Stimulated activated CD8-positive, alpha-beta memory T cell treated with anti-CD3 and anti-CD28 coated beads, Interleukin-4, amount 100 ng/mL, for 48 hours (primary cell): ENCODE results near the gene STX18.
"Not testable (repeated sequence)": the region's sequence is repeated elsewhere in the genome, so short reads cannot be mapped to it uniquely, and the experiment has no call there.

Experiments
- DNase-seq: peaks from one replicate; pipeline ENCODE4 v3.0.0-alpha.2; 2020

Gene STX18

DNA sequence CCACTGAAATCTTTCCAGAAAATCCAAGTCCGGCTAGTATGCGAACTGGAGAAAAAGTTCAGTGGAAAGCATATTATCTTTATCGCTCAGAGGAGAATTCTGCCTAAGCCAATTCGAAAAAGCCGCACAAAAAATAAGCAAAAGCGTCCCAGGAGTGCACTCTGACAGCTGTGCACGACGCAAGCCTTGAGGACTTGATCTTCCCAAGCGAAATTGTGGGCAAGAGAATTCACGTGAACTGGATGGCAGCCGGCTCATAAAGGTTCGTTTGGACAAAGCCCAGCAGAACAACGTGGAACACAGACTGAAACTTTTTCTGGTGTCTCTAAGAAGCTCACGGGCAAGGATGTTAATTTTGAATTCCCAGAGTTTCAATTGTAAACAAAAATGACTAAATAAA is 34.4 kb downstream of the STX18 start:
- no peak for DNase-seq

DNA sequence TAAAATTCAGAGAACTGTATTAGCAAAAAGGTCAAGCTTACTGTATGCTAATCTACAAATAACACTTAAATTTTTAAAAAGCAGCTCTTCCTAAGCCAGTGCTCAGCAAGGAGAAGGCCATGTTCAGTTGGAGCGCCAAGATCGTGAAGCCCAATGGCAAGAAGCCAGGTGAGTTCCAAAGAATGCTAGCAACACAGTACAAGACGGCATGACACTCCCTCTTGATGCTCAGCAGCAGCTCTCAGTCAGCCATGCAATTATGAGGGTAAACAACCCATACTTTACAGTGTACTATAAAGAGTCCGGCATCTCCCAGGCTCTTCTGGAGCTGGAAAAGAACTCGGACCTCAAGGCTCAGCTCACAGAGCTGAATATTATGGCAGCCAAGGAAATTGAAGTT is 34.9 kb downstream of the STX18 start:
- no peak for DNase-seq

DNA sequence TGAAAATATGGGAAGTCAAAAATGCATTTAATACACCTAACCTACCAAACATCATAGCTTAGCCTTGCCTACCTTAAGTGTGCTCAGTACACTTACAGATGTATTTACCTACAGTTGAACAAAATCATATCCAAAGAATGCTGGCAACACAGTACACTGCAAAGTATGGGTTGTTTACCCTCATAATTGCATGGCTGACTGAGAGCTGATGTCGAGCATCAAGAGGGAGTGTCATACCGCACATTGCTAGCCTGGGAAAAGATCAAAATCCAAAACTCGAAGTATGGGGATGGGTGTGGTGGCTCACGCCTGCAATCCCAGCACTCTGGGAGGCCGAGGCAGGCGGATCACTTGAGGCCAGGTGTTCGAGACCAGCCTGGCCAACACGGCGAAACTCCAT is 36.6 kb downstream of the STX18 start:
- DNase-seq, result not testable (repeated sequence)

DNA sequence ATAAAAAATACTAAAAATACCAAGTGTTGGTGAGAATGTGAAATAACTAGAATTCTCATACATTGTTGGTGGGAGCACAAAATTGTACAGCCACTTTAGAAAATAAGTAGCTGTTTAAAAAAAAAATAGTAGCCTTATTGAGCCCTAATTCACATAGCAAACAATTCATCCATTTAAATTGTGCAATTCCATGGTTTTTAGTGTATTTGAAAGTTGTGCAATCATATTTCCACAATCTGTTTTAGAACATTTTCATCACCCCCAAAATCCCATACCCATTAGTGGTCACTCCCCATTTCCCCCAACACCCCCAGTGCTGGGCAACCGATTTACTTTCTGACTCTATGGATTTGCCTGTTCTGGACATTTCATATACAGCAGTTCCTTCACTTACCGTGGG is 37.1 kb downstream of the STX18 start:
- DNase-seq, result no peak

DNA sequence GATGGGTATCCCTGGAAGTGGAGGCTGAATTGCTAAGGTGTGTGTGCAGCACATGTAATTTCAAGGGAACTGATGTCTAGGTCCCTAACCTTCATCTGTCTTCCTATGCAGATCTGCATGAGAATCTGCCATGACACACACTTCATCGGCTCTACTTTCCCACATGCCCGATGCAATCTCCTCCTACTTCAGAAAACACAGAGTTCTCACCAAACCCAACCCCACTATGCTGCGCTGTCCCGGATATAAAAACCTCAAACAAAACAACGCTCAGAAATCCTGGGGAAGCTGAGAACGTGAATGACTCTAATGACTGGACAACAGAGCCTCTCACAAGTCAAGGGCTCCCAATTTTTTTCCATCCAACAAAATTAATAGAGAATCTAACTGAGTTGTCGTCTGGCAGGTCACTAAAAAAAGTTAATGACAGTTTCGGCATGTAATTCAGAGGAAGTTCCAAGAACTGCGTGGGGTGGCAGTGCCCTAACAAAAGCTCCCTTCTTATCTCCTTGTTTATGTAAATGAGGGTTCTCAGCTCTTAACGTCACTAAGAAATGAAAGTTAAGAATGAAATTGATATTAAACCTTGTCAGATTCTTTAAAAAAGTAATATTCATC is 39.0 kb downstream of the STX18 start:
- DNase-seq, result peak; percentile 48

DNA sequence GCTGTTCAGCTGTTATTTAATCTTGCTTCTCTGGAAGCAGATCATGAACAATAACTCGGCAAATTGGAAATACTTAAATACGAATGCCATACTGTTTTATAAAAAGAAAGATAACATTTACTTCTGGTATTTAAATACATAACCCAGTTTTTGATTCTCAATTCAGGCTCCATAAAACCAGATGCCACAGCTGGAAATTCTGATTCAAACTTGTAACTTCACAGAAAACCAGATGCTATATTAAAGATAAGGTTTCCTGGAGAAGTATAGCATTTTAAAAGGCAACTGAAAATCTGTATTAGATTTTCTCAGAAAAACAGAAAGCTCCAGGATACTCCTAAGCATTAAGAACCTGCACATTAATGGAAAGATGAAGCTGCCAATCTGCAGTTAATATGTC is 40.2 kb downstream of the STX18 start:
- no peak for DNase-seq

DNA sequence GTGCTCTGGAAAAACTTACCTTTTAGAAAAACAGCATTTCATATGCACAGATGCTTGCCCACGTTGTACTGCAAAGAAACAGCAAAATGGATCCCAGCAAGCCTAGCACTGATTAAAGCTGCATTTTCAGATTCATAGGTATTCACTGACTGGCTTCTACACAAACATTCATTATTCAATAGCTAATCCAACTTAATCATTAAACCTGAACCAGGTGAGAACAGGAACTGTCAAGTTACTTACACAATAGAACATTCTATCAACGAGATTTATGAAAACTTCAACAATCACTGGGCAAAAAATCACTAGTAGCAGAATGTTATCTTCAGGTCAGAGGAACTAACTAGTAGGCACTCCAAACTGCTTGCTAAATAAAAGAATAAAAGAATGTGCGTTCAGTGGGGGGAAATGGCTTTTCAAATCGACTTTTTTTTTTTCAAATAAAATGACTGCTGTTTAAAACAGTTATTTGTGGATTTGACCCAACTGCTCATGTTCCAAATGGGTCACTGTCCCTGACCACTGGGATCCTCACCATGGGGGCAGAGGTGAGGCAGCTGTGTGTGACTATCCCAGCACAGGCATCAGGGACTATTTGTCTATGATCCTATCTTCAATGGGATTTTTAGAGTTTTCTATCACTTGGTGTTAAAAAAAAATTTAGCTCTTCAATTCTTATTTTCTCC is 42.3 kb downstream of the STX18 start:
- DNase-seq, result no peak

DNA sequence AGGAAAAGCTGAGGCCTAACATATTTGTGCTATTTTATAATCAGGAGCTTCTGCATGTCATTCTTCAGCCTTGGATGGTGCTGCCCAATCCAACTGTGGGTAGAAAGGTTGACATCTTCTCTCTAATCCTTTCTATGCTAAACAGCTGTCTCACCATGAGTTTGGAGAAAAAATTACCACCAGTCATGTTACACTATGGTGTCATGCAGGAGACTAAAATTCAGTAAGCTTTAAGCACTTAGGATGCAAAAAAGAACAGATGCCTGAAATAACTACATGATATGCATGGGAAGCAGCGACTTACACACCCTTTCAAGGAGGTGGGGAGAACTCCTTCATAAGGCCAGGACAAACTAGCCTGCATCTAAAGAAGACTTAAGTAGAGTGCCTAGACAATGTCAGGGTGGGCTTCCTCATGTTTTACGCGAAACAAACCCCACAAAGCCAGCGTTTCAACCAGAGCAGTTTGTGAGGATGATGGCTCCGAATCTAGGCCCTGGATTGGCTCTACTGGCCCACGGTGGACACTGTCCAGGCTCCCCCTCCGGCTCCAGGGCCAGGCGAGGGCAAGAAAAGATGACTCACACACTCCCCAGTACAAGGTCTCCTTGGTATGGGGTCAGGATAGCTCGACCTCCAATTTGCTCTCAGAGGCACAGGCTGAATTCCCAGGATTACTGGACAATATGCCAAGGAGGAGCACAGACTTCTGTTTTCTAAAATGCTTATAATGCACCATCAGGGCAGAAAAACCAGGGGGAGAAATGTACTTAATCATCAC is 45.1 kb downstream of the STX18 start:
- DNase-seq, result no peak

DNA sequence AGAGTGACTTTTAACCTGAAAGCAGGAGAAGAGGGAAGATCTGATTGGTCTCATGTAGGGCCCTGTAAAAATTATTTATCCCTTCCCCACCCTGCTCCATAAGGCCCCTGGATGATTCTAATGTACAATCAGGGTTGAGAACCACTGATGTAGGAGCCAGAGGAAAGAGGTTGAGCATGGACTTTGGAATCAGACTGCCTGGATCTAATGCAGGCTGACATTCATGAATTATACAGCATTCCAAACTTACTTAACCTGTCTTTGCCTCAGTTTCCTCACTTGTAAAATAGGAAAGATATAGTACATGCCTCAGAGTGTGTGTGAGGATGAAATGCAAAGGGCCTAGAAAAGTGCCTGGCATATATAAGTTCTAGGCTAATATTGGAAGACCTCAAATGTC is 47.0 kb downstream of the STX18 start:
- no peak for DNase-seq

DNA sequence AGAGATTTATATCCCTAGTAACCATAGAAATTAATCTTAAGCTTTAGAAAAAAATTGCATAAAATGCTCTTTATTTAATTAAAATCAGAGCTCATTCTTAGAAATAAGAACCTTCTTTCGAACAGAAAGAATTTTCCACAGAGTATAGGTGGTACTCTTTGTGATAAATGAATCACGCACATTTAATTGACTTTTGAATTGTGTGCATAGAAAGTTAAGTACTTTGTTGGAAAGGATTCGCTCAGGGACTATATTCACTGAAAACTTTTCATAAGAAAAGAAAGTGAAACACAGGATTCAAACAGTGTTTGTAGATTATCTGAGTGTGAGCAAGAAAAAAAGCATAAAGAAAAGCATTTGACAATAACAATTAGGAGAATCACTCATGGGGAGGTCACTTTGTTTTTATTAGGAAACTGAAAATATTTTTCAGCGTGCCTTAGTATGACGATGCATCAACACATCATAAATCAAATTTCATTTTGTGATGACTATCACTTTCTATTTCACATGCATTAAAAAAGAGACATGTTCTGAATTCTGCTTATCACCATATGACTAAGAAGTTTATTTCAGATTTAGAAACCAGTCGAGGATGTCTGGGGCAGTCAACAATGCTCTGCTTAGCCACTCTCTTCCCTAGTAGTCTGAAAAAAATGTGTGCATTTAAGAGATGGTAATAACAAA is 49.5 kb downstream of the STX18 start:
- DNase-seq, result no peak

DNA sequence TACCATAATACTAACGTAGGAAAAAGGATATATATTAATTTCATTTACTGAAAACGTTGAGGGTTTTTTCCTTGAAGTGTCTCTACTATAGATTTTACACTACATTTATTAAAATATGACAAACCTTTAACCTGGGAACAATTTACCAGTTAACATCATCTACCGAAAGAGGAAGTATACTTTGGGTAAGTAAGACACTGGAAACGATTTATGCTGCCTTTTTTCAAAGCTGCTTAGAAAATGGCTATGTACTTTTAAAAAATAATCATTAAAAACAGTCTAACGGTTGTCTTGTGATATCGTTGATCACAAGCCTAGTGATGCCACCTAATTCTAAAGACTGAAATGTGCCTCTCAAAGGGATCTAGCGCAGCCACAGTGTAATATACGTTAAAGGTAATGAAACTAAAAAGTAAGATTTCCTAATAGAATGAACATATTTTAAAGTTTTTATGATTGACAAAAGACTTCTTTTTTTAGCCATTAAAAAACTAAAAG is 50.4 kb downstream of the STX18 start:
- no peak for DNase-seq

DNA sequence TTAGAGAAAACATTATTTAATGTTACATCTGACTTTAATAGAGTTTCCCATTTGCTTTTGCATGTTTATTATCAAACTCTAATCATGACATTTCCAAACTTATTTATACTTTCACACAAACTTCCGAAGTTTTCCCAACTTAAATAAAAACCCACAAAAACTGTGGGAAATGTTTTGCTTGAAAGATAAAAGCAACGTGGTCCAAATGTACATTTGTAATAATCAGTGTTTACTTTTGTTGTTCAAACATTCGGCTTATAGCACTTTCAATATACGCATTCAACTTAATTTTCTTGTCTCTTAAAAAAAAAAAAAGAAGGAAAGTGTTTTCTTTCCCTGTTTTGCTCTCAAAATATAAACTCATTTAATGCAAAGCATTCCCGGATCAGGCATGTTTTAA is 51.0 kb downstream of the STX18 start:
- no peak for DNase-seq

DNA sequence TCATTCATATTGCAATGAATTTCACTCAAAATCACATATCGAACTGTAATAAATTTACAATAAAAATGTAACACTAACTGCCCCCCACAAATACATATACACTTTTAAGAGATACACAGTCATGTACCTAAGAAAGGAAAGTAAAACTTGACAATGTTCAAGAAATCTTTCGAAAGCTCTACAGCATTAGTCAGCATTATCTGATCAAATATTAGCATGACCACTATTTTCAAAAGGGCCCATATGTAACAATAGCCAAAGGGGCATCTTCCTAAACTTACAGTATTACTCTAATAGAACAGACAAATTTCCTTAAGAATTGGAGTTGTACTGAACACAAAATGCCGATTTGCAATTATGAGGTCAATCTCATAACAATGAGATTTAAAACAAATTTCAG is 51.8 kb downstream of the STX18 start:
- DNase-seq, result no peak

DNA sequence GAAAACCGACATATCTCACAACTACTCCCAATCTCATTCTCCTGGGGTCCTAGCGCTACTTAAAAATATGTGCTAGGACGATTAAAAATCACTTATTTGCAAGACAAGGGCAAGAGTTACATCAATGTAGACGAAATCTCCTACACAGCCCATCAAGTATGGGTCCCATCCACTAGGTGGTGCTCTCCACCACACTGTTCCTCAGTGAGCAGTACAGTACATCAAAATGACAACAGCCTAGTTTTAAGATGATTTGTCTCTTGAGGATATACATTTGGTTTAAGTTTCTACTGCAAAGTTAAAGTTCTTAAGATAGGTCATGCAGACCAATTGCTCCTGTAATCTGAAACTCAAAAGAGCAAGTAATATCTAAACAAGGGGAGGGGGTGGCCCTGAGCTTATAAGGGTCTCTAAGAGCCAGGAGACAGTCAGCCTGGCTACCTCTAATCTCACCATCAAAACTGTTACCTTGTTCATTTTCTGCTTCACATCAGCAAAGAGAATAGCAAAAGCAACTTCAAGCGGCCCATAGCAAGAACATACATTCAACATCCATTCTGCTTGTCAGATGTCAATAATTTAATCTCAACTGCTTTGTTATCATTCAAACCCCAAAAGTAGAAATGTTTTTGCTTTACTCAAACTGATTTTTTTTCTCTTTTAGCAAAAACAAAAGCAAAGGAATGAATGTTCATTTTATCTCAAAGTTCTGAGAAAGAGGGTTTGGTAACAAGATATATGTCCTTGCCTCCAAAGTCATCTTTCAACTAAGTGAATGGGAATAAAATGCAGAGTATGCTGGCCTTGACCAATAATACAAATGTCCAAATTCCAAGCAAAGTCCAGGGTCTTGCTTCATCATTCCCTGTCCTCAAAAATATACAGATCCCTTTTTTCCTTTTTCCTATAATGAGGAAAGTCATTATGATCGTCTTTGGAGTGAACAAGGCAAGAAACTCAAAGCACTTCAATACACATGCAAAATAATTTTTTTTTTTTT is 53.1 kb downstream of the STX18 start:
- peak; percentile 79 for DNase-seq

DNA sequence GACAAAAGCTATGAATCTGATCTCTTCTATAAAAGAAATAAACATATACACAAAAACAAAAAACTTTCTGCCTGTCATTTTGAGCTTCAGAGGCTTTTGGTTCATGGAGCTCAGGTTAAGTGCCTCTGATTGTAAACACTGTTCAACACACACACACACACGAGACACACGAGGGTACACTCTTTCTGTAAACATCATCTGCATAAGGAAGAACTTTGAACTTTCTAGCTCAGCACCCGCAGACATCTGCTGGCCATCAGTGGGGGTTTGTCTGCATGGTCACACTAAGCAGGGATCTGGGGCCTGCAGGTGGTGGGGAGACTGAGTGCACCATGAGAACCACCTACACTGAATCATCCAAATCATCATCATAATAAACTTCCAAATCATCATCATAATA is 54.9 kb downstream of the STX18 start:
- DNase-seq, result no peak

DNA sequence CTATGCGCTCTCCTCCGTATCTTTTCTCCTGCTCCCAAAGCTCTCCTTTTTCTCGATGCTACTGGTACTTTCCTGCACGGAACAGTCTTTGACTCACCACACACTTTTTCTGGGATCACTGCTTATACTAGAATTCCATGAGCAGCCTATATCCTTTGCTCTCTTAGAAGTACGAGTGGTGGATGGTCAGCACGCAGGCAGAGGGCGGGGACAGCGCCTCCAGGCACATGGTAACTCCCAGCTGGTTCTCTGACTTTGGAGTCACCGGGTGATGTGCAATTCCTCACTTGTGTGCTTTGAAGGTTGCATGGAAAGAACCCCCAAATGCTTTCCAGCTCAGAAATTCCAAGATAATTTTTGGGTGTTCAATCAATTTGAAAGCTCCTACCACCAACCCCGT is 56.0 kb downstream of the STX18 start:
- DNase-seq, result no peak

DNA sequence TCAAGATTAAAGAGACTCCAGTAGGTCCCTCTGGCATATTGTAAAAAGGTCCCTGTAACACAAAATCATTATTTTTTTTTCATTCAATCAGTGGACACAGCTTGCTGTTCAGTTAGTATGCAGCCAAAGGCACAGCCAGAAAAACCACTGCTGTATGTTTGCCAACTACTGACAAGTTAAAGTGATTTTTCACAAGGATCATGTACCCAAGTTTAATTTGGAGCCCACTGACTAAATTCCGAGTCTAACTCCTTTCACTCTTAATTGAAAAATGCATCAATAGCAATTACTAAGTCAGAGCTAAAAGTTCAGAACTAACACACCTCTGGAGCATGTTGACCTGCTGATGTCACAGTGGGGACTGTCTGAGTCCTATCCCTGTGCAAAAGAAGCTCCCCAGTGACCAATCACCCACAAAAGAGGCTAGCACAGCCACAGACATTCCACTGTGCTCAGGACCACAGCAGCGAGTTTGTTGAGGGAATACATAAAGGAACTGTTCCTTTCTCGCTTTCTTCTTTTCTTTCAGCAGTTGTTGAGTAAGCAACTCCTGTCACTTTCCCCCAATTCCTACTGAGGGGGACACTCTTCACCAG is 60.4 kb downstream of the STX18 start:
- DNase-seq, result no peak

DNA sequence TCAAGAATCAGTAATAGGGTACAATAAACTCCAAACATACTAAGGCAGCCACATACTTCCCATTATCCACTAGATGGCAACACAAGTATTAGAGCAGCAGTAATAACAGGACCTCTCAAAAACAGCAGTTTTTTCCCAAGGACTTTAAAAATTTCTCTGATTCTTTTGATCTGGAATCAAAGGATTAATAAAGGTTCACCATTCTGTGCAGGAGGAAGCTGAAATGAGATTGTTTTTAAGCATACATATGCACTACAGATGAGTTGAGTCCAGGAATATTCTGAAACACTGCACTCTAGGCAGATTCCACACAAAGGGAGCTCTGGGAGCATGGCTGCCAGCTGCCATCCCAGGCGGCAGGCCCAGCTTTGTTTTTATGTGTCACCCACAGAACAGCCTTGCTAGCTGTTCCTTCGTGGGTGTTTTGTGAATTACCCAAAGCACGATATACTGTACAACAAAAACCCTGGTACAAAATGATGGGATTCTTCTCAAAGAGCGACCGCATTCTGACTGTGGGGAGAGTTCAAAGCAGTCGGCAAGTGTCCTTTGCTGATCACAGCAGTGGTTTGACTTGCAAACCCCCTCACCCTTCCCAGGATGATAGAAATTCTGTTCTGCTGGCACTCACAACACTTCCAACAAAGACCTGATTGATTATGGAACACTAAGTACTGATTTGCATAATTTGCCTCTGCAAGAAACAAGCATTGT is 61.0 kb downstream of the STX18 start:
- no peak for DNase-seq

DNA sequence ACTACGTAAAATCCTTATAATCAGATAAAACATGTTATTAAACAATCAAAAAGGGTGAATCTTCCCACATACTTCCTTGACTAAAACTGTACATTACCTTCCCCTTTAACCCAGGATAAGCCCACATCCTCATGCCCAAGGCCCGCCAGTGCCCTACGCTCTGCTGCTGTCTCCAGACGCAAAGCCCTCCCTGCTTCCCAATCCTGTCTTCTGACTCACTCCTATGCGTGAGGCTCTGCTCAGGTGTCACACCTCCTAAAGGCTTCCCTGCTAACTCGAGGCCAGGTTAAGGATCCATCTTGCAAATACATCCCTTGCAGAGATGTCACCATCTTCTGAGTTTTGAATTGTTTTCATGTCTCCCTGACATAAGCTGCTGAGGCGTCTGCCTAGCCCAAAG is 61.6 kb downstream of the STX18 start:
- DNase-seq, result no peak

DNA sequence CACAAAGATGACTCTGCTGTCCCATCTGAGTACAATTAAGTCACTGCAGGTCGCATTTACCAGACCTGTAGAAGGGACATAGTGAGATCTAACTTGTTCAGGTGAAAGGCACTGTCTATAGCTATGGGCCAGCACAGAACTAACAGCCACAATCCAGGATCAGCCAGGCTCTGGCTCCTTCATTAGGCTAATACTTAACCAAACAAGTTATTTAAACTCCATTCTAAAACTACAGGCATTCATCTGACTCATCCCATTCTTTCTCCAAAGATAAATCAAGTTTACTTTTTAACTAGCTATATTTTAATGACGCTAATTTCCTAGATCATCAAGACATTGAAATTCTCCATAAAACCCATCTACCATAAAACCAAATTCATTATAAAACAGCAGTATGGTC is 62.5 kb downstream of the STX18 start:
- DNase-seq, result no peak

DNA sequence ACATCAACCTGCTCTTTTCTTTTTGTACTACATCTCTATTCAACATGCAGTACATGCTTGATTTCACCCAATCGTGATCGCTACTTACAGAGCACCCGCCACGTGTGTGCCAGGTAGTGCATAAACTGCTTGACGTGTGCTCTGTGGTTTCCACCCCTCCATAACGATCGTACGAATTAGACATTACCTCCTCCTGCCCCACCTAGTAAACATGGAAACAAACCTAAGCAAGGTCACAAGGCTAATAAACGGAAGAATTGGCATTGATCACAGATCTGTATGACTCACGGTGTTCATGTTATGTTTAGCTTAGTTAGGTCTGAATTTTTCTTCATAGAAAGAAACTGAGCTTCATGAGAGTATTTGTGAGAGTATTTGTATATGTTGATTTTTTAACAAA is 64.1 kb downstream of the STX18 start:
- DNase-seq, result no peak
